IMR-90 (cell line): ENCODE measurements around the gene CLK3. TPM values are rescaled to one million over a fixed set of nuclear protein-coding genes. Genes with fewer than 3 reads are reported as not detected.

Experiments used
- ATAC-seq: fragments of 200-7000 bp; cut with Tn5 transposase; 2 replicates; pipeline ENCODE4 v1.9.1; 2020; ENCODE audit warnings: low read depth, mild to moderate bottlenecking, moderate library complexity
- BruUV-seq: library from RNA; stranded (reverse); fragments of 400-500 nt; replicated peaks from 2 replicates; lab custom pipeline; 2021; lab: Mats Ljungman, UMichigan
- CTCF ChIA-PET: fragments of 300-600 bp; formaldehyde crosslinking; extraction: SDS; loops from one replicate; lab custom pipeline; 2021; ENCODE audit warnings: antibody characterized with exemption; lab: Yijun Ruan, JAX
- POLR2A ChIA-PET: fragments of 300-600 bp; sonication (Branson Sonifier 250); formaldehyde crosslinking; loops from one replicate; lab custom pipeline; 2022; ENCODE audit warnings: antibody characterized with exemption; ENCODE audit not compliant: unreplicated experiment; lab: Charles Lee
- DNase-seq: peaks from one replicate; pipeline ENCODE4 v3.0.0; 2013
- H2AFZ ChIP-seq: replicated peaks from 2 replicates; pipeline ENCODE3; 2013; ENCODE audit warnings: low read length, mild to moderate bottlenecking; ENCODE audit not compliant: poor library complexity
- H2AK5ac ChIP-seq: 2 replicates; pipeline ENCODE4 v1.6.1; 2013; ENCODE audit warnings: low read depth, low read length, inconsistent platforms
- H2AK9ac ChIP-seq: replicated peaks from 2 replicates; pipeline ENCODE3; 2013; ENCODE audit warnings: mild to moderate bottlenecking, low read depth, low read length, moderate library complexity; ENCODE audit not compliant: poor library complexity
- H2BK120ac ChIP-seq: 2 replicates; pipeline ENCODE4 v1.6.1; 2013; ENCODE audit warnings: low read depth, low read length, inconsistent platforms
- H2BK15ac ChIP-seq: 3 replicates; pipeline ENCODE4 v1.6.1; 2013; ENCODE audit warnings: low read depth, low read length, inconsistent platforms
- H2BK20ac ChIP-seq: 2 replicates; pipeline ENCODE4 v1.6.1; 2013; ENCODE audit warnings: low read depth, mild to moderate bottlenecking, inconsistent platforms, low read length, moderate library complexity
- H2BK5ac ChIP-seq: 2 replicates; pipeline ENCODE4 v1.6.1; 2013; ENCODE audit warnings: mild to moderate bottlenecking, low read depth, low read length, inconsistent platforms; ENCODE audit not compliant: poor library complexity, severe bottlenecking
- H3K14ac ChIP-seq: replicated peaks from 2 replicates; pipeline ENCODE4 v1.6.1; 2013; ENCODE audit warnings: low read depth, low read length, inconsistent platforms
- H3K18ac ChIP-seq: 2 replicates; pipeline ENCODE4 v1.6.1; 2013; ENCODE audit warnings: low read depth, low read length, control low read depth
- H3K23ac ChIP-seq: 2 replicates; pipeline ENCODE4 v1.6.1; 2013; ENCODE audit warnings: low read depth, low read length, inconsistent platforms
- H3K27ac ChIP-seq: 2 replicates; pipeline ENCODE4 v1.5.1; 2013; ENCODE audit warnings: mild to moderate bottlenecking, control low read depth, low read length; ENCODE audit not compliant: insufficient read depth
- H3K27me3 ChIP-seq: 2 replicates; pipeline ENCODE4 v1.6.1; 2013; ENCODE audit warnings: low read length; ENCODE audit not compliant: control insufficient read depth, insufficient read depth
- H3K36me3 ChIP-seq: 2 replicates; pipeline ENCODE4 v1.6.1; 2013; ENCODE audit warnings: low read length, mixed read lengths; ENCODE audit not compliant: control insufficient read depth, insufficient read depth
- H3K4ac ChIP-seq: 2 replicates; pipeline ENCODE4 v1.6.1; 2013; ENCODE audit warnings: low read depth, low read length, inconsistent platforms
- H3K4me1 ChIP-seq: 2 replicates; pipeline ENCODE4 v1.6.1; 2013; ENCODE audit warnings: low read length, mixed read lengths; ENCODE audit not compliant: control insufficient read depth, insufficient read depth
- H3K4me2 ChIP-seq: 2 replicates; pipeline ENCODE4 v1.6.1; 2013; ENCODE audit warnings: low read depth, mild to moderate bottlenecking, control low read depth, low read length, moderate library complexity
- H3K4me3 ChIP-seq: 2 replicates; pipeline ENCODE4 v1.5.1; 2013; ENCODE audit warnings: low read depth, mild to moderate bottlenecking, control low read depth, low read length, moderate library complexity; ENCODE audit not compliant: insufficient read depth
- H3K56ac ChIP-seq: 2 replicates; pipeline ENCODE4 v1.6.1; 2013; ENCODE audit warnings: low read length, inconsistent platforms; ENCODE audit not compliant: insufficient read depth; ENCODE audit errors: extremely low read depth
- H3K79me1 ChIP-seq, 2 experiments: 2 replicates each; pipeline ENCODE4 v1.6.1; 2013; ENCODE audit warnings: low read length in 2 of 2, inconsistent platforms in 1 of 2, low read depth in 1 of 2
- H3K9ac ChIP-seq: 2 replicates; pipeline ENCODE4 v1.6.1; 2013; ENCODE audit warnings: low read depth, low read length, control low read depth
- H3K9me1 ChIP-seq: 2 replicates; pipeline ENCODE4 v1.6.1; 2013; ENCODE audit warnings: low read length, inconsistent platforms; ENCODE audit not compliant: insufficient read depth
- H3K9me3 ChIP-seq: 2 replicates; pipeline ENCODE4 v1.6.1; 2013; ENCODE audit warnings: low read length; ENCODE audit not compliant: control insufficient read depth, insufficient read depth
- H4K20me1 ChIP-seq: 2 replicates; pipeline ENCODE4 v1.6.1; 2013; ENCODE audit warnings: low read length, inconsistent platforms; ENCODE audit not compliant: insufficient read depth
- H4K5ac ChIP-seq: 2 replicates; pipeline ENCODE4 v1.6.1; 2013; ENCODE audit warnings: mild to moderate bottlenecking, low read depth, low read length, control low read depth
- H4K8ac ChIP-seq, 2 experiments: 2 replicates each; pipeline ENCODE4 v1.6.1; 2013; ENCODE audit warnings: low read depth in 2 of 2, low read length in 2 of 2, control low read depth in 1 of 2, inconsistent platforms in 1 of 2
- H4K91ac ChIP-seq: 2 replicates; pipeline ENCODE4 v1.6.1; 2013; ENCODE audit warnings: low read depth, low read length, inconsistent platforms; ENCODE audit not compliant: insufficient read depth
- CEBPB ChIP-seq: IDR thresholded peaks from 2 replicates; pipeline ENCODE4 v1.6.1; 2012; ENCODE audit warnings: low read depth, low read length, improper control_type of control experiment
- CHD1 ChIP-seq: IDR thresholded peaks from 2 replicates; pipeline ENCODE4 v1.6.1; 2012; ENCODE audit warnings: low read depth, low read length, improper control_type of control experiment
- POLR2A ChIP-seq: IDR thresholded peaks from 2 replicates; pipeline ENCODE4 v1.6.1; 2012; ENCODE audit warnings: mild to moderate bottlenecking, low read depth, low read length
- RAD21 ChIP-seq: IDR thresholded peaks from 2 replicates; pipeline ENCODE4 v1.6.1; 2012; ENCODE audit warnings: low read length, improper control_type of control experiment
- RCOR1 ChIP-seq: IDR thresholded peaks from 2 replicates; pipeline ENCODE4 v1.6.1; 2012; ENCODE audit warnings: mild to moderate bottlenecking, low read length, improper control_type of control experiment; ENCODE audit not compliant: insufficient replicate concordance
- SMC3 ChIP-seq: fragments of 150-350 bp; IDR thresholded peaks from 2 replicates; pipeline ENCODE4 v1.6.1; 2016; ENCODE audit warnings: low read depth, mild to moderate bottlenecking, antibody characterized with exemption, low read length, moderate library complexity
- WGBS, 2 experiments: methylation state at CpG; one replicate each; pipeline versions ENCODE4 v1.1.5 to v1.1.7; 2013; ENCODE audit warnings: missing lambda C conversion rate in 2 of 2; ENCODE audit not compliant: insufficient read length in 1 of 2; ENCODE audit errors: extremely low coverage in 2 of 2; 5-methylcytosine and 5-hydroxymethylcytosine counted together
- dilution Hi-C: fragments of 300-500 bp; cut with HindIII; formaldehyde crosslinking; loops from one replicate; pipeline ENCODE4 v1.14.3; 2018; ENCODE audit warnings: low sequenced_read_pairs; ENCODE audit not compliant: unreplicated experiment
- in situ Hi-C: fragments of 300-500 bp; cut with MboI; formaldehyde crosslinking; loops from 3 replicates; pipeline ENCODE4 v1.14.3; 2019; ENCODE audit warnings: low sequenced_read_pairs, inconsistent platforms, mixed read lengths
- intact Hi-C: fragments of 100-400 bp; cut with micrococcal nuclease; formaldehyde crosslinking; loops from 2 replicates; pipeline ENCODE4 v1.10.0; 2022
- polyA plus RNA-seq, 3 experiments: library from polyadenylated mRNA; depleted of rRNA; stranded (reverse); fragments of >200 nt; gene quantifications; 2 replicates each; pipeline ENCODE4 v1.2.3, GENCODE V29; 2012; ENCODE audit warnings: low replicate concordance in 1 of 3
- total RNA-seq: library from RNA; depleted of rRNA; stranded (reverse); fragments of >200 nt; gene quantifications from 2 replicates; pipeline ENCODE4 v1.2.3, GENCODE V29; 2012
- TF ChIP-seq, protein P1 (sequence below): conservative IDR thresholded peaks from 2 replicates; pipeline ENCODE4 v1.5.1; 2012; ENCODE audit warnings: mild to moderate bottlenecking, low read depth, low read length, improper control_type of control experiment
- TF ChIP-seq, protein P2 (sequence below): fragments of 150-350 bp; IDR thresholded peaks from 2 replicates; pipeline ENCODE4 v1.6.1; 2016; ENCODE audit warnings: low read depth, mild to moderate bottlenecking, low read length, moderate library complexity, borderline replicate concordance

The CLK3 gene
- total and polyA plus RNA-seq, 2 of the 4 experiments (the other 2 are of a cell fraction): 84.7 to 117 TPM

DNA sequence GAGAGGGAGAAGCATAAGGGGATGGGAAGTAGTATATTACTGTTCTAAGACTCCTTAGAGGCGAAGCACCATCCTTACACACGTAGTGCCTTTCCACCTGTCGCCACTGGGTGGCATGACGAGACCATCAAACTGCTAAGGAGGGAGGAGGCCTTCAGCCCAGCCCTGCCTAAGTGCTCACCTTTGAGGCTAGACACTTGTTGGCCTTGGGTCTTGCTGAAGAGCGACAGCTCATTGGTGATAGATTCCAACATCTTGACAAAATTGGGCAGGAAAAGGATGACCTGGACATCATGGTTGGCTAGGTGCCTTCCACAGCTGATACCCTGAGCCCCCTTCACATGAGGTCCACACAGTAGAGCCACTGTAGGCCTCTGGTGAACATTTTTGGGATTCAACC is 19.6 kb downstream of the CLK3 start:
- Histone ChIP-seq H2BK15ac (no peak overlapping the region), H3K4ac (no peak overlapping the region), H3K4me1 (no peaks in the 10 kb centered on the region), H3K56ac (no peak overlapping the region), H3K23ac (no peak overlapping the region), H4K5ac (no peak overlapping the region), H2AFZ (no peak overlapping the region), H3K27ac (no peak overlapping the region), H3K9me3 (no peaks in the 10 kb centered on the region), H3K4me2 (no peak overlapping the region), H2BK20ac (no peak overlapping the region), H3K36me3 (peaks cover 64% of the 10 kb centered on the region), H3K18ac (no peak overlapping the region), H4K20me1 (peaks cover 33% of the 10 kb centered on the region), H4K91ac (no peak overlapping the region), H3K9ac (no peak overlapping the region), H3K14ac (no peak overlapping the region), H2AK5ac (no peak overlapping the region), H4K8ac (no peak overlapping the region), H3K27me3 (no peaks in the 10 kb centered on the region), H3K4me3 (no peak overlapping the region), H2AK9ac (no peak overlapping the region), H3K79me1 (peaks cover 0 to 18% of the 10 kb centered on the region in 2 experiments; a peak in 3 of 4 replicates), H2BK120ac (no peak overlapping the region), H2BK5ac (no peak overlapping the region), H3K9me1 (no peaks in the 10 kb centered on the region)
- BruUV-seq: no TSS peak
- ChIA-PET CTCF (interaction anchor here (1.1 to 2.4 kb wide), 2 partner anchors 134 to 153 kb away, joined by 3 to 21 read pairs; no protein-coding TSS in a partner anchor), POLR2A (no interaction called here)
- intact Hi-C loops (loop anchor here (1.0 to 5.0 kb wide), 2 partner anchors 134 to 317 kb away; no protein-coding TSS in a partner anchor), dilution Hi-C loops (no loop called here), in situ Hi-C loops (loop anchor here (5.0 kb wide), 2 partner anchors 132 to 312 kb away; no protein-coding TSS in a partner anchor)
- peak; percentile 85 for ATAC-seq
- DNase-seq: peak; percentile 61
- no CpG with 5 or more reads among the region's 5 CpGs for WGBS, 2 experiments
- TF ChIP-seq RAD21 (peak; percentile 90), RCOR1 (no peak), CEBPB (no peak), SMC3 (peak; percentile 90), CHD1 (no peak), POLR2A (no peak)
- TF ChIP-seq, protein P1, sequence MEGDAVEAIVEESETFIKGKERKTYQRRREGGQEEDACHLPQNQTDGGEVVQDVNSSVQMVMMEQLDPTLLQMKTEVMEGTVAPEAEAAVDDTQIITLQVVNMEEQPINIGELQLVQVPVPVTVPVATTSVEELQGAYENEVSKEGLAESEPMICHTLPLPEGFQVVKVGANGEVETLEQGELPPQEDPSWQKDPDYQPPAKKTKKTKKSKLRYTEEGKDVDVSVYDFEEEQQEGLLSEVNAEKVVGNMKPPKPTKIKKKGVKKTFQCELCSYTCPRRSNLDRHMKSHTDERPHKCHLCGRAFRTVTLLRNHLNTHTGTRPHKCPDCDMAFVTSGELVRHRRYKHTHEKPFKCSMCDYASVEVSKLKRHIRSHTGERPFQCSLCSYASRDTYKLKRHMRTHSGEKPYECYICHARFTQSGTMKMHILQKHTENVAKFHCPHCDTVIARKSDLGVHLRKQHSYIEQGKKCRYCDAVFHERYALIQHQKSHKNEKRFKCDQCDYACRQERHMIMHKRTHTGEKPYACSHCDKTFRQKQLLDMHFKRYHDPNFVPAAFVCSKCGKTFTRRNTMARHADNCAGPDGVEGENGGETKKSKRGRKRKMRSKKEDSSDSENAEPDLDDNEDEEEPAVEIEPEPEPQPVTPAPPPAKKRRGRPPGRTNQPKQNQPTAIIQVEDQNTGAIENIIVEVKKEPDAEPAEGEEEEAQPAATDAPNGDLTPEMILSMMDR: peak; percentile 82
- TF ChIP-seq, protein P2, sequence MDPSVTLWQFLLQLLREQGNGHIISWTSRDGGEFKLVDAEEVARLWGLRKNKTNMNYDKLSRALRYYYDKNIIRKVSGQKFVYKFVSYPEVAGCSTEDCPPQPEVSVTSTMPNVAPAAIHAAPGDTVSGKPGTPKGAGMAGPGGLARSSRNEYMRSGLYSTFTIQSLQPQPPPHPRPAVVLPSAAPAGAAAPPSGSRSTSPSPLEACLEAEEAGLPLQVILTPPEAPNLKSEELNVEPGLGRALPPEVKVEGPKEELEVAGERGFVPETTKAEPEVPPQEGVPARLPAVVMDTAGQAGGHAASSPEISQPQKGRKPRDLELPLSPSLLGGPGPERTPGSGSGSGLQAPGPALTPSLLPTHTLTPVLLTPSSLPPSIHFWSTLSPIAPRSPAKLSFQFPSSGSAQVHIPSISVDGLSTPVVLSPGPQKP: no peak
